Kidney (tissue), 14 donors: ENCODE data around the gene GNG7. TPM values are rescaled to one million over a fixed set of nuclear protein-coding genes. Genes with fewer than 3 reads are reported as not detected.
"Not testable (repeated sequence)": the region's sequence is repeated elsewhere in the genome, so short reads cannot be mapped to it uniquely, and the experiment has no call there.

Source experiments
- DNase-seq, 5 donors: peaks; one replicate each; pipeline ENCODE4 v3.0.0-alpha.2; 2013 to 2020
- FAIRE-seq: peaks from 2 replicates; lab custom pipeline; 2012; peaks lifted over from hg19 to GRCh38; lab: Jason Lieb, UNC
- H3K27ac ChIP-seq, 2 donors: one replicate each; pipeline ENCODE4 v1.7.0; 2013; ENCODE audit warnings: low read depth in 2 of 2, low read length in 2 of 2, inconsistent platforms in 1 of 2
- H3K27me3 ChIP-seq: one replicate; pipeline ENCODE4 v1.7.1; 2013; ENCODE audit warnings: low read length, inconsistent platforms; ENCODE audit not compliant: control insufficient read depth, insufficient read depth
- H3K36me3 ChIP-seq, 3 donors: one replicate each; pipeline versions ENCODE4 v1.7.0 to v1.7.1; 2013; ENCODE audit warnings: low read length in 3 of 3, control low read depth in 1 of 3, inconsistent platforms in 1 of 3; ENCODE audit not compliant: insufficient read depth in 3 of 3, control insufficient read depth in 2 of 3
- H3K4me1 ChIP-seq, 3 donors: one replicate each; pipeline versions ENCODE4 v1.7.0 to v1.7.1; 2013; ENCODE audit warnings: low read length in 3 of 3, inconsistent platforms in 1 of 3, low read depth in 1 of 3; ENCODE audit not compliant: control insufficient read depth in 2 of 3, insufficient read depth in 2 of 3
- H3K4me3 ChIP-seq, 3 donors: one replicate each; pipeline versions ENCODE4 v1.7.0 to v1.8.1; 2013; ENCODE audit warnings: low read length in 3 of 3, control low read depth in 1 of 3, inconsistent platforms in 1 of 3
- H3K9ac ChIP-seq, 3 donors: one replicate each; pipeline versions ENCODE4 v1.7.0 to v1.7.1; 2013; ENCODE audit warnings: low read length in 3 of 3, control low read depth in 1 of 3, inconsistent platforms in 1 of 3
- H3K9me3 ChIP-seq, 3 donors: one replicate each; pipeline versions ENCODE4 v1.7.0 to v1.7.1; 2013; ENCODE audit warnings: low read length in 3 of 3, control low read depth in 1 of 3, inconsistent platforms in 1 of 3; ENCODE audit not compliant: control insufficient read depth in 2 of 3, insufficient read depth in 1 of 3
- intact Hi-C: fragments of 100-400 bp; cut with DNase I; formaldehyde crosslinking; loops from one replicate; pipeline ENCODE4 v1.11.1; 2022
- polyA plus RNA-seq: library from polyadenylated mRNA; stranded (reverse); fragments of 350-450 nt; fragmentation: Illumina TruSeq; extraction: RNeasy Lipid Tissue Mini Kit (QIAGEN cat#74804); gene quantifications from one replicate; pipeline ENCODE4 v1.2.3, GENCODE V29; 2014; ENCODE audit warnings: low read depth, low replicate concordance; ENCODE audit not compliant: insufficient read depth
- total RNA-seq: library from RNA; stranded (reverse); fragmentation: NEBNext Ultra II Directional; extraction: Animal tissue kit (Norgen Biotek cat#: 25700); gene quantifications from one replicate; pipeline ENCODE4 v1.2.1, GENCODE V29; 2021
- TF ChIP-seq, protein P1 (sequence below): IDR thresholded peaks from 3 replicates; pipeline ENCODE4 v1.5.1; 2012; ENCODE audit warnings: mild to moderate bottlenecking, moderate library complexity, borderline replicate concordance; ENCODE audit not compliant: insufficient read depth; ENCODE audit errors: extremely low read depth
- donor health status: control.
- donor health status: control.
- donor health status: control.
- donor health status: control.
- donor health status: control.
- donor health status: DM: yes; HTN: yes; CAD: no.
- donor health status: Normal renal cell carcinoma (clear cell type).

The GNG7 gene
- total and polyA plus RNA-seq, 2 donors from 2014 or later = 9.9 to 13.4 TPM

DNA sequence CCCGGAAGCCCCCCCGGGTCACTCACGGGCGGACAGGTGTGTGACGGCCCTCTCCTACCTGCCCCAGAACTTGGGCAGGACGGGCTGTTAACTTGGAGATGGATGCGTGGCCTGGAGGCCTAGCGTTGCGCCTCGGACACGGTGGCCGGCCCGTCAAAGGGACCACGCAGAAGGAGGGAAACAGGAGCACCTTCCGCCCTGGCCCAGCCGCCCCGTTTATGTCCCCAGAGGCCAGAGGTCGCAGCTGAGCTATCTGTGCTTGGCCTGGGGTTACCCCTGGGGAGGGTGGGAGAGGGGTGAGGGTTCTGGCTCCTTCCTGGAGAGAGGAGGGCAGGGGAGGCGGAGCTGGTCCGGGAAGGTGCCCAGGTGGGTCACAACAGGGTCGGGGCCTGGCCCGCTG, 190.9 kb downstream of the GNG7 start:
- Histone ChIP-seq H3K36me3 (no peaks in the 10 kb centered on the region), H3K27ac (no peak overlapping the region), H3K4me3 (no peak overlapping the region), H3K4me1 (peaks cover 0 to 5% (median 0%) of the 10 kb centered on the region in 3 donors), H3K9me3 (no peaks in the 10 kb centered on the region), H3K27me3 (no peaks in the 10 kb centered on the region), H3K9ac (no peak overlapping the region)
- TF ChIP-seq, protein P1, sequence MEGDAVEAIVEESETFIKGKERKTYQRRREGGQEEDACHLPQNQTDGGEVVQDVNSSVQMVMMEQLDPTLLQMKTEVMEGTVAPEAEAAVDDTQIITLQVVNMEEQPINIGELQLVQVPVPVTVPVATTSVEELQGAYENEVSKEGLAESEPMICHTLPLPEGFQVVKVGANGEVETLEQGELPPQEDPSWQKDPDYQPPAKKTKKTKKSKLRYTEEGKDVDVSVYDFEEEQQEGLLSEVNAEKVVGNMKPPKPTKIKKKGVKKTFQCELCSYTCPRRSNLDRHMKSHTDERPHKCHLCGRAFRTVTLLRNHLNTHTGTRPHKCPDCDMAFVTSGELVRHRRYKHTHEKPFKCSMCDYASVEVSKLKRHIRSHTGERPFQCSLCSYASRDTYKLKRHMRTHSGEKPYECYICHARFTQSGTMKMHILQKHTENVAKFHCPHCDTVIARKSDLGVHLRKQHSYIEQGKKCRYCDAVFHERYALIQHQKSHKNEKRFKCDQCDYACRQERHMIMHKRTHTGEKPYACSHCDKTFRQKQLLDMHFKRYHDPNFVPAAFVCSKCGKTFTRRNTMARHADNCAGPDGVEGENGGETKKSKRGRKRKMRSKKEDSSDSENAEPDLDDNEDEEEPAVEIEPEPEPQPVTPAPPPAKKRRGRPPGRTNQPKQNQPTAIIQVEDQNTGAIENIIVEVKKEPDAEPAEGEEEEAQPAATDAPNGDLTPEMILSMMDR = no peak
- DNase-seq (no peak), FAIRE-seq (no peak)
- intact Hi-C loops = no loop called here

DNA sequence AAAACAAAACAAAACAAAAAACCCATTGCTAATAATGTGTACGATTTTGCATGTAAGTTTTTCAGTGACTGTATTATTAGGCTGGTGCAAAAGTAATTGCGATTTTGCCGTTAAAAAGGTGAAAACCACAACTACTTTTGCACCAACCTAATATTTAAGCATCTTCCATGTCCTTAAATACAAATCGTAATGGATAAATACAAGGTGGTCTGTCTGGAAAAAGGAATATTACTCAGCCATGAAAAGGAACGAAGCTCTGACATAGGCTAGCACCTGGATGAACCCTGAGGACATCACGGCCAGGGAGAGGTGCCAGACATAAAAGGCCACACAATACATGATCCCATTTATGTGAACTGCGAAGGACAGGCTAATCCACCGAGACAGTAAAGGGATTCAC, 193.4 kb downstream of the GNG7 start:
- H3K27me3 ChIP-seq = no peaks in the 10 kb centered on the region
- FAIRE-seq = no peak
- no peak overlapping the region for H3K27ac ChIP-seq
- no peaks in the 10 kb centered on the region for H3K9me3 ChIP-seq
- H3K4me1 ChIP-seq = peaks cover 0 to 5% (median 0%) of the 10 kb centered on the region in 3 donors
- intact Hi-C loops = no loop called here
- H3K9ac ChIP-seq = no peak overlapping the region
- no peaks in the 10 kb centered on the region for H3K36me3 ChIP-seq
- no peak for DNase-seq
- TF ChIP-seq, protein P1 = no peak
- H3K4me3 ChIP-seq = no peak overlapping the region

DNA sequence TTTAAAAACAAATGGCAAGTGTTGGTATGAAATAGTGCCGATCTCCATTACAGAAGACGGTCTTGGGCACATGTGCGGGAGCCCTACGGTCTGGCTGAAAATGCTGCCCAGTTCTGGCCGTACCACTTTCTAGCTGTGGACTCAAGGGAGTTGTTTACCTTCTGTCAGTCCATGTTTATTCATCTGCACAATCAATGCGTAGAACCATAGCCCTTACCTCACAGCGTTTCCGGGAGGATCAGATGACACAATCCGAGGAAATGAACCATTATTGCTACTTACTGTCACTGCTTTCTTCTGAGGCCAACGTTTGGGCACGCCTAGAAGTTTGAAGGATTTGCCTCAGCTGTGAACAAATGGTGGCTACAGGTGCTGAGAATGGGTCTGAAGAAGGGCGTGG, 195.4 kb downstream of the GNG7 start:
- FAIRE-seq (no peak), DNase-seq (peak in 3 of 5 donors; percentile 66 to 84 (median 82))
- Histone ChIP-seq H3K9me3 (no peaks in the 10 kb centered on the region), H3K4me1 (peaks cover 0 to 5% (median 0%) of the 10 kb centered on the region in 3 donors), H3K9ac (peak overlapping the region in 1 of 3 donors; percentile 16), H3K4me3 (peak overlapping the region in 2 of 3 donors; percentile 28 to 47), H3K36me3 (no peaks in the 10 kb centered on the region), H3K27me3 (no peaks in the 10 kb centered on the region), H3K27ac (peak overlapping the region; percentile 23 to 32)
- TF ChIP-seq, protein P1 = no peak
- intact Hi-C loops = no loop called here

DNA sequence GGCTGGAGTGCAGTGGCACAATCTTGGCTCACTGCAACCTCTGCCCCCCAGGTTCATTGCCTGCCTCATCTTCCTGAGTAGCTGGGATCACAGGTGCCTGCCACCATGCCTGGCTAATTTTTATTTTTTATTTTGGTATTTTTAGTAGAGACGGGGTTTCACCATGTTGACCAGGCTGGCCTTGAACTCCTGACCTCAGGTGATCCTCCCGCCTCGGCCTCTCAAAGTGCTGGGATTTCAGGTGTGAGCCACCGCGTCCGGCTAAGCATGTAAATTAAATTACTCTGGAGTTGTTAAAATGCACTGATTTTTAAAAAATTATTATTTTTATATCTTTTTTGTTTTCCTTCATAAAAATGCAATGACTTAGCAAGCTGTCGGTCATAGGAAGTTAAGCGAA, 195.8 kb downstream of the GNG7 start:
- H3K9ac ChIP-seq, intact Hi-C loops, DNase-seq, H3K36me3 ChIP-seq, H3K4me1 ChIP-seq, H3K27me3 ChIP-seq, H3K9me3 ChIP-seq, H3K4me3 ChIP-seq, FAIRE-seq: not testable (repeated sequence)
- H3K27ac ChIP-seq = peak overlapping the region in 1 of 2 donors; percentile 32
